Astrocyte (in vitro differentiated cells and primary cell): ENCODE data around the gene ALDH1A3. TPM values are rescaled to one million over a fixed set of nuclear protein-coding genes. Genes with fewer than 3 reads are reported as not detected.

Experiments used
- DNase-seq: peaks from one replicate; pipeline ENCODE4 v3.0.0-alpha.2; 2010; ENCODE audit warnings: low read depth
- FAIRE-seq: peaks from 2 replicates; lab custom pipeline; 2011; peaks lifted over from hg19 to GRCh38; lab: Jason Lieb, UNC
- H2AFZ ChIP-seq: 2 replicates; pipeline ENCODE4 v1.6.0; 2012; ENCODE audit warnings: low read depth, low read length, inconsistent platforms
- H3K27ac ChIP-seq: 2 replicates; pipeline ENCODE4 v1.5.1; 2011; ENCODE audit warnings: low read depth, low read length, inconsistent platforms
- H3K27me3 ChIP-seq: 2 replicates; pipeline ENCODE4 v1.6.0; 2011; ENCODE audit warnings: low read length, inconsistent platforms; ENCODE audit not compliant: insufficient read depth
- H3K36me3 ChIP-seq: 2 replicates; pipeline ENCODE4 v1.5.1; 2011; ENCODE audit warnings: low read length, inconsistent platforms; ENCODE audit not compliant: insufficient read depth
- H3K4me1 ChIP-seq: 2 replicates; pipeline ENCODE4 v1.5.1; 2011; ENCODE audit warnings: low read length, inconsistent platforms; ENCODE audit not compliant: insufficient read depth
- H3K4me2 ChIP-seq: 2 replicates; pipeline ENCODE4 v1.6.0; 2012; ENCODE audit warnings: low read length, inconsistent platforms
- H3K4me3 ChIP-seq: 2 replicates; pipeline ENCODE4 v1.5.1; 2011; ENCODE audit warnings: low read depth, mild to moderate bottlenecking, low read length, inconsistent platforms; ENCODE audit not compliant: insufficient read depth
- H3K79me2 ChIP-seq: 2 replicates; pipeline ENCODE4 v1.6.0; 2012; ENCODE audit warnings: mild to moderate bottlenecking, low read length, inconsistent platforms; ENCODE audit not compliant: insufficient read depth
- H3K9ac ChIP-seq: 2 replicates; pipeline ENCODE4 v1.6.0; 2012; ENCODE audit warnings: mild to moderate bottlenecking, low read length, inconsistent platforms
- H3K9me3 ChIP-seq: 2 replicates; pipeline ENCODE4 v1.5.1; 2012; ENCODE audit warnings: low read depth, mild to moderate bottlenecking, low read length, inconsistent platforms; ENCODE audit not compliant: insufficient read depth
- H4K20me1 ChIP-seq: 2 replicates; pipeline ENCODE4 v1.6.0; 2012; ENCODE audit warnings: low read length, inconsistent platforms; ENCODE audit not compliant: insufficient read depth
- H3K27ac Mint-ChIP-seq: one replicate; pipeline ENCODE4 v1.8.0; 2021; ENCODE audit warnings: mild to moderate bottlenecking, mixed read lengths; ENCODE audit not compliant: unreplicated experiment
- H3K27me3 Mint-ChIP-seq: one replicate; pipeline ENCODE4 v1.8.0; 2021; ENCODE audit warnings: low read depth, mixed read lengths; ENCODE audit not compliant: unreplicated experiment
- H3K36me3 Mint-ChIP-seq: one replicate; pipeline ENCODE4 v1.8.0; 2021; ENCODE audit warnings: low read depth, mixed read lengths; ENCODE audit not compliant: unreplicated experiment
- H3K4me1 Mint-ChIP-seq: one replicate; pipeline ENCODE4 v1.8.0; 2021; ENCODE audit warnings: low read depth, mixed read lengths; ENCODE audit not compliant: unreplicated experiment
- H3K4me3 Mint-ChIP-seq: one replicate; pipeline ENCODE4 v1.8.0; 2021; ENCODE audit warnings: mild to moderate bottlenecking, moderate library complexity, mixed read lengths; ENCODE audit not compliant: unreplicated experiment
- H3K9me3 Mint-ChIP-seq: one replicate; pipeline ENCODE4 v1.8.0; 2021; ENCODE audit warnings: mild to moderate bottlenecking, mixed read lengths; ENCODE audit not compliant: unreplicated experiment
- CTCF ChIP-seq: IDR thresholded peaks from 2 replicates; pipeline ENCODE4 v1.5.1; 2011; ENCODE audit warnings: low read depth, mild to moderate bottlenecking, inconsistent platforms, low read length, moderate library complexity; ENCODE audit not compliant: insufficient read depth
- EZH2 ChIP-seq: IDR thresholded peaks from 2 replicates; pipeline ENCODE4 v1.6.1; 2012; ENCODE audit warnings: mild to moderate bottlenecking, low read length, inconsistent platforms; ENCODE audit not compliant: insufficient read depth
- total RNA-seq: library from RNA; stranded (reverse); gene quantifications from 2 replicates; pipeline ENCODE4 v1.2.1, GENCODE V29; 2021

The ALDH1A3 gene
- total RNA-seq, 1 donor from 2014 or later: 0.95 TPM

GRCh38 chr15:100861511-100861991 lies 18.1 kb upstream of the ALDH1A3 start:
- Mint-ChIP-seq H3K36me3 (no peaks in the 10 kb centered on the region), H3K27ac (peak overlapping the region; percentile 47), H3K4me1 (no peaks in the 10 kb centered on the region), H3K27me3 (peaks cover 12% of the 10 kb centered on the region), H3K9me3 (peaks cover 6% of the 10 kb centered on the region), H3K4me3 (no peak overlapping the region)
- H3K27me3 ChIP-seq: no peaks in the 10 kb centered on the region
- FAIRE-seq (no peak), DNase-seq (no peak)
- H4K20me1 ChIP-seq: no peaks in the 10 kb centered on the region
- H3K4me2 ChIP-seq: no peak overlapping the region
- H3K9ac ChIP-seq: no peak overlapping the region
- no peak overlapping the region for H3K27ac ChIP-seq
- TF ChIP-seq EZH2 (no peak), CTCF (no peak)
- H3K9me3 ChIP-seq: no peaks in the 10 kb centered on the region
- no peak overlapping the region for H3K4me3 ChIP-seq
- H3K79me2 ChIP-seq: no peaks in the 10 kb centered on the region
- H2AFZ ChIP-seq: no peak overlapping the region
- H3K36me3 ChIP-seq: no peaks in the 10 kb centered on the region
- no peaks in the 10 kb centered on the region for H3K4me1 ChIP-seq

GRCh38 chr15:100862162-100862561 lies 17.5 kb upstream of the ALDH1A3 start:
- H3K27ac ChIP-seq: no peak overlapping the region
- no peaks in the 10 kb centered on the region for H3K4me1 Mint-ChIP-seq
- H3K79me2 ChIP-seq: no peaks in the 10 kb centered on the region
- no peak for DNase-seq
- H3K27ac Mint-ChIP-seq: no peak overlapping the region
- H2AFZ ChIP-seq: no peak overlapping the region
- no peak overlapping the region for H3K9ac ChIP-seq
- H3K4me1 ChIP-seq: no peaks in the 10 kb centered on the region
- H3K4me3 ChIP-seq: no peak overlapping the region
- H3K36me3 ChIP-seq: no peaks in the 10 kb centered on the region
- peaks cover 6% of the 10 kb centered on the region for H3K9me3 Mint-ChIP-seq
- no peak overlapping the region for H3K4me2 ChIP-seq
- H3K36me3 Mint-ChIP-seq: no peaks in the 10 kb centered on the region
- H3K4me3 Mint-ChIP-seq: no peak overlapping the region
- H3K9me3 ChIP-seq: no peaks in the 10 kb centered on the region
- H3K27me3 ChIP-seq: no peaks in the 10 kb centered on the region
- no peaks in the 10 kb centered on the region for H4K20me1 ChIP-seq
- FAIRE-seq: no peak
- peaks cover 12% of the 10 kb centered on the region for H3K27me3 Mint-ChIP-seq
- TF ChIP-seq EZH2 (no peak), CTCF (no peak)

- Histone ChIP-seq H3K9ac (no peak overlapping the region), H2AFZ (no peak overlapping the region), H4K20me1 (no peaks in the 10 kb centered on the region), H3K4me1 (no peaks in the 10 kb centered on the region), H3K79me2 (no peaks in the 10 kb centered on the region), H3K4me3 (no peak overlapping the region), H3K4me2 (no peak overlapping the region), H3K9me3 (no peaks in the 10 kb centered on the region), H3K36me3 (no peaks in the 10 kb centered on the region), H3K27me3 (no peaks in the 10 kb centered on the region), H3K27ac (no peak overlapping the region)
- H3K27me3 Mint-ChIP-seq: peaks cover 12% of the 10 kb centered on the region
- TF ChIP-seq EZH2 (no peak), CTCF (no peak)
- H3K36me3 Mint-ChIP-seq: no peaks in the 10 kb centered on the region
- H3K4me1 Mint-ChIP-seq: no peaks in the 10 kb centered on the region
- no peak overlapping the region for H3K27ac Mint-ChIP-seq
- FAIRE-seq (no peak), DNase-seq (peak; percentile 28)
- H3K9me3 Mint-ChIP-seq: peaks cover 6% of the 10 kb centered on the region
- no peak overlapping the region for H3K4me3 Mint-ChIP-seq
These were observed 16.4 kb upstream of the ALDH1A3 start for GRCh38 chr15:100863075-100863795.
